HG03045 (cell line): Measurements from ENCODE around the gene DHX32.
"Not testable (repeated sequence)": the region's sequence is repeated elsewhere in the genome, so short reads cannot be mapped to it uniquely, and the experiment has no call there.

Experiments used
- ATAC-seq: cut with Tn5 transposase; IDR thresholded peaks from one replicate; pipeline ENCODE4 v1.9.1; 2021; ENCODE audit warnings: mild to moderate bottlenecking, moderate library complexity; ENCODE audit not compliant: unreplicated experiment

The DHX32 gene

GRCh38 chr10:125881192-125881591, at the start of gene DHX32:
DHX32 (minus strand) TSS chr10:125881292; CDS start chr10:125880824, 468 bp downstream.
- no peak for ATAC-seq

GRCh38 chr10:125929618-125930017, 48.5 kb upstream of the DHX32 start:
- no peak for ATAC-seq

GRCh38 chr10:125928928-125929585, 48.0 kb upstream of the DHX32 start:
- no peak for ATAC-seq

- not testable (repeated sequence) for ATAC-seq
Measured at GRCh38 chr10:125927265-125927664, 46.2 kb upstream of the DHX32 start.

GRCh38 chr10:125926247-125926646, 45.2 kb upstream of the DHX32 start:
- no peak for ATAC-seq

- no peak for ATAC-seq
Measured at GRCh38 chr10:125925262-125925834, 44.3 kb upstream of the DHX32 start.

GRCh38 chr10:125921643-125922306, 40.7 kb upstream of the DHX32 start:
- not testable (repeated sequence) for ATAC-seq

- ATAC-seq: not testable (repeated sequence)
Measured at GRCh38 chr10:125917704-125918361, 36.7 kb upstream of the DHX32 start.

GRCh38 chr10:125916977-125917376, 35.9 kb upstream of the DHX32 start:
- no peak for ATAC-seq

- ATAC-seq: not testable (repeated sequence)
Measured at GRCh38 chr10:125913277-125913676, 32.2 kb upstream of the DHX32 start.

- ATAC-seq: no peak
Measured at GRCh38 chr10:125911990-125912389, 30.9 kb upstream of the DHX32 start.

GRCh38 chr10:125911145-125911544, 30.1 kb upstream of the DHX32 start:
- ATAC-seq: no peak

GRCh38 chr10:125909491-125909890, 28.4 kb upstream of the DHX32 start:
- ATAC-seq: not testable (repeated sequence)

GRCh38 chr10:125908813-125909212, 27.7 kb upstream of the DHX32 start:
- not testable (repeated sequence) for ATAC-seq

GRCh38 chr10:125907598-125907997, 26.5 kb upstream of the DHX32 start:
- not testable (repeated sequence) for ATAC-seq

GRCh38 chr10:125905069-125905994, 24.2 kb upstream of the DHX32 start:
- ATAC-seq: not testable (repeated sequence)

- ATAC-seq: not testable (repeated sequence)
Measured at GRCh38 chr10:125903135-125903640, 22.1 kb upstream of the DHX32 start.

- ATAC-seq: not testable (repeated sequence)
Measured at GRCh38 chr10:125900963-125901362, 19.9 kb upstream of the DHX32 start.

GRCh38 chr10:125897317-125897716, 16.2 kb upstream of the DHX32 start:
- ATAC-seq: not testable (repeated sequence)
